Heart left ventricle (tissue), 16 donors: ENCODE measurements around the gene ATG2A. TPM values are rescaled to one million over a fixed set of nuclear protein-coding genes. Genes with fewer than 3 reads are reported as not detected.

Experiments used
- ATAC-seq, 4 donors: fragments of 200-7000 bp; cut with Tn5 transposase; one replicate each; pipeline ENCODE4 v1.9.1; 2020 to 2022; ENCODE audit warnings: moderate library complexity in 4 of 4, mild to moderate bottlenecking in 3 of 4, moderate number of reproducible peaks in 1 of 4
- DNase-seq, 5 donors: peaks; one replicate each; pipeline ENCODE4 v3.0.0-alpha.2; 2020
- H3K27ac ChIP-seq, 12 donors: fragments of 200-600 bp; sonication (generic) in 4 of 12; one replicate each; pipeline versions ENCODE4 v1.5.0 to v1.8.0; 2016 to 2022; ENCODE audit warnings: mild to moderate bottlenecking in 2 of 12
- H3K27me3 ChIP-seq, 9 donors: fragments of 200-600 bp; sonication (generic) in 2 of 9; one replicate each; pipeline versions ENCODE4 v1.5.1 to v1.8.0; 2016 to 2022; ENCODE audit warnings: mild to moderate bottlenecking in 3 of 9
- H3K36me3 ChIP-seq, 9 donors: fragments of 200-600 bp; sonication (generic) in 2 of 9; one replicate each; pipeline versions ENCODE4 v1.5.0 to v1.8.0; 2018 to 2022; ENCODE audit warnings: mild to moderate bottlenecking in 2 of 9
- H3K4me1 ChIP-seq, 12 donors: fragments of 200-600 bp; sonication (generic) in 4 of 12; one replicate each; pipeline versions ENCODE4 v1.5.0 to v1.8.0; 2016 to 2022; ENCODE audit warnings: mild to moderate bottlenecking in 3 of 12
- H3K4me3 ChIP-seq, 12 donors: fragments of 200-600 bp; sonication (generic) in 4 of 12; one replicate each; pipeline versions ENCODE4 v1.5.0 to v1.8.0; 2017 to 2022; ENCODE audit warnings: mild to moderate bottlenecking in 9 of 12, moderate library complexity in 4 of 12
- H3K9me3 ChIP-seq, 12 donors: fragments of 200-600 bp; sonication (generic) in 4 of 12; one replicate each; pipeline versions ENCODE4 v1.5.0 to v1.8.0; 2016 to 2022; ENCODE audit warnings: mild to moderate bottlenecking in 1 of 12
- CTCF ChIP-seq, 12 donors: fragments of 200-600 bp; sonication (generic) in 4 of 12; IDR thresholded peaks; one replicate each; pipeline versions ENCODE4 v1.5.0 to v1.8.0; 2018 to 2022; ENCODE audit warnings: antibody characterized with exemption in 12 of 12, mild to moderate bottlenecking in 5 of 12
- POLR2A ChIP-seq, 2 donors: fragments of 450-650 bp; IDR thresholded peaks; one replicate each; pipeline ENCODE4 v1.6.1; 2017; ENCODE audit warnings: antibody characterized with exemption in 2 of 2, mild to moderate bottlenecking in 2 of 2, moderate library complexity in 2 of 2
- WGBS, 4 donors: extraction: QIAGEN DNeasy Blood & Tissue Kit in 2 of 4; methylation state at CpG; one replicate each; pipeline versions ENCODE4 v1.1.5 to v1.1.7; 2013 to 2018; 5-methylcytosine and 5-hydroxymethylcytosine counted together
- intact Hi-C, 10 donors: fragments of 100-400 bp; cut with DNase I; formaldehyde crosslinking; loops; one replicate each; pipeline versions ENCODE4 v1.11.1 to v1.14.2; 2022
- polyA plus RNA-seq, 2 donors: library from polyadenylated mRNA; stranded (reverse); fragments of 200-250 nt; gene quantifications; one replicate each; pipeline ENCODE4 v1.2.3, GENCODE V29; 2013
- total RNA-seq, 9 donors: library from RNA; depleted of rRNA in 2 of 9; stranded (reverse); fragments of >200 nt in 2 of 9; fragmentation: NEBNext Ultra II Directional in 3 of 9; extraction: Animal tissue kit (Norgen Biotek cat#: 25700) in 3 of 9; gene quantifications; one replicate each; pipeline versions ENCODE4 v1.1.0 to v1.2.4, GENCODE V29; 2016 to 2023
- donor health status: ischemic (EF 13 %, LVEDD 7.1; RV severe dilation, severe dysfunction).
- donor health status: healthy with polysubstance abuse.
- donor health status: DM: no; HTN: yes; CAD: no.
- donor health status: DM: no; HTN: no; CAD: no.
- donor health status: ischemic (EF 25% LVEDD 6.9; RV normal size, moderate dysfunction).
- donor health status: ischemic (EF 25% LVEDD 5.7; RV mildly dilated, moderate dysfunction).
- donor health status: healthy.
- donor health status: DM: yes; HTN: yes; CAD: no.
- donor health status: ischemic (EF 35%, LVEDD 5.7; RV mildly dilated, moderate dysfunction).
- donor health status: nonischemic (EF 11% LVEDD 7.7; RV severe dilation, severe dysfunction).
- donor health status: DM: yes; HTN: yes; CAD: no.
- donor health status: PGD.
- donor health status: ischemic (EF 29% LVEDD 5.4; RV normal size, mild dysfunction).
- donor health status: nonischemic (EF 23%, LVEDD 6.1; RV moderate dilation, normal function).

The ATG2A gene
- total and polyA plus RNA-seq, 11 donors, result 11.4 to 38.5 (median 16.1) TPM

GRCh38 chr11:64849598-64850356 is 67.2 kb downstream of the ATG2A start:
- 58 to 65% (median 63%) methylated on average over 16 to 19 of the region's 19 CpGs for WGBS, 4 donors
- Histone ChIP-seq H3K9me3 (no peaks in the 10 kb centered on the region), H3K27ac (peak overlapping the region; percentile 52 to 92 (median 82)), H3K4me3 (no peak overlapping the region), H3K27me3 (no peaks in the 10 kb centered on the region), H3K4me1 (peaks cover 14 to 81% (median 71%) of the 10 kb centered on the region in 12 donors), H3K36me3 (peaks cover 0 to 31% (median 17%) of the 10 kb centered on the region in 9 donors)
- peak in 4 of 5 donors; percentile 73 to 83 (median 79) for DNase-seq
- intact Hi-C loops, result loop anchor here (2.0 to 10.0 kb wide), 8 partner anchors 19 to 268 kb away; partner anchors contain the start of genes ARL2 (in 5 of the 10), ZNHIT2 (in 4 of the 10), BATF2 (in 3 of the 10) and TM7SF2 (in 3 of the 10)
- peak; percentile 47 to 66 (median 48) for ATAC-seq
- TF ChIP-seq POLR2A (IDR thresholded peaks at IDR 0.05), result no peak
- TF ChIP-seq CTCF (IDR thresholded peaks at IDR 0.05), result peak in 10 of 12 donors; percentile 15 to 46 (median 22)

- H3K36me3 ChIP-seq, result peaks cover 0 to 24% (median 9%) of the 10 kb centered on the region in 9 donors
- intact Hi-C loops, result loop anchor here (2.0 to 10.0 kb wide), 8 partner anchors 20 to 268 kb away; partner anchors contain the start of genes ARL2 (in 5 of the 10), BATF2 (in 3 of the 10), ZNHIT2 (in 3 of the 10) and TM7SF2 (in 2 of the 10)
- no peak overlapping the region for H3K4me3 ChIP-seq
- H3K27ac ChIP-seq, result peak overlapping the region; percentile 49 to 91 (median 80)
- H3K9me3 ChIP-seq, result no peaks in the 10 kb centered on the region
- peaks cover 0 to 4% (median 0%) of the 10 kb centered on the region in 9 donors for H3K27me3 ChIP-seq
- DNase-seq (no peak), ATAC-seq (no peak)
- peaks cover 9 to 79% (median 67%) of the 10 kb centered on the region in 12 donors for H3K4me1 ChIP-seq
- TF ChIP-seq POLR2A (IDR thresholded peaks at IDR 0.05) (no peak), CTCF (IDR thresholded peaks at IDR 0.05) (no peak)
- WGBS, 4 donors, result 78 to 82% (median 78%) methylated on average over 12 to 16 of the region's 16 CpGs
These were observed 68.0 kb downstream of the ATG2A start for GRCh38 chr11:64848826-64849597.

- TF ChIP-seq CTCF (IDR thresholded peaks at IDR 0.05) (no peak), POLR2A (IDR thresholded peaks at IDR 0.05) (no peak)
- Histone ChIP-seq H3K4me3 (no peak overlapping the region), H3K27me3 (peaks cover 0 to 4% (median 0%) of the 10 kb centered on the region in 9 donors), H3K27ac (peak overlapping the region in 11 of 12 donors; percentile 49 to 91 (median 81)), H3K4me1 (peaks cover 9 to 73% (median 60%) of the 10 kb centered on the region in 12 donors), H3K36me3 (peaks cover 0 to 17% (median 2%) of the 10 kb centered on the region in 9 donors), H3K9me3 (no peaks in the 10 kb centered on the region)
- intact Hi-C loops, result loop anchor here (2.0 to 10.0 kb wide), 8 partner anchors 20 to 269 kb away; partner anchors contain the start of genes ARL2 (in 5 of the 10), BATF2 (in 3 of the 10), ZNHIT2 (in 3 of the 10) and TM7SF2 (in 2 of the 10)
- ATAC-seq, result no peak
- no peak for DNase-seq
- 77 to 86% (median 81%) methylated on average over 6 of the region's 6 CpGs for WGBS, 4 donors
These were observed 68.7 kb downstream of the ATG2A start for GRCh38 chr11:64848214-64848825.
